BLaER1 (cell line): ENCODE data around the gene DERA.

Source experiments
- H3K27ac ChIP-seq: shearing (Covaris generic); formaldehyde crosslinking; 2 replicates; pipeline ENCODE4 v1.8.1; 2022
- H3K27me3 ChIP-seq: shearing (Covaris generic); formaldehyde crosslinking; 2 replicates; pipeline ENCODE4 v1.8.1; 2022
- H3K36me3 ChIP-seq: shearing (Covaris generic); formaldehyde crosslinking; 2 replicates; pipeline ENCODE4 v1.8.1; 2022
- H3K4me1 ChIP-seq: shearing (Covaris generic); formaldehyde crosslinking; 2 replicates; pipeline ENCODE4 v1.8.1; 2022
- H3K4me2 ChIP-seq: shearing (Covaris generic); formaldehyde crosslinking; 2 replicates; pipeline ENCODE4 v1.8.1; 2022
- H3K4me3 ChIP-seq: shearing (Covaris generic); formaldehyde crosslinking; 2 replicates; pipeline ENCODE4 v1.8.1; 2022
- H3K9ac ChIP-seq: shearing (Covaris generic); formaldehyde crosslinking; 2 replicates; pipeline ENCODE4 v1.8.1; 2022
- H3K9me3 ChIP-seq: shearing (Covaris generic); formaldehyde crosslinking; 2 replicates; pipeline ENCODE4 v1.8.1; 2022
- H4K20me1 ChIP-seq: shearing (Covaris generic); formaldehyde crosslinking; 2 replicates; pipeline ENCODE4 v1.8.1; 2022
- Cebpa-rat ChIP-seq: shearing (Covaris generic); IDR thresholded peaks from 2 replicates; pipeline ENCODE4 v1.8.1; 2022

The DERA gene

GRCh38 chr12:16018306-16018705 is 107.2 kb downstream of the DERA start:
- TF ChIP-seq Cebpa-rat, result no peak
- Histone ChIP-seq H3K4me3 (no peak overlapping the region), H3K9me3 (peaks cover 68% of the 10 kb centered on the region), H3K9ac (no peak overlapping the region), H3K27ac (no peak overlapping the region), H4K20me1 (no peaks in the 10 kb centered on the region), H3K27me3 (no peaks in the 10 kb centered on the region), H3K4me2 (no peak overlapping the region), H3K4me1 (no peaks in the 10 kb centered on the region), H3K36me3 (peaks cover 67% of the 10 kb centered on the region)

GRCh38 chr12:16019136-16019535 is 108.0 kb downstream of the DERA start:
- H3K4me2 ChIP-seq, result no peak overlapping the region
- H3K36me3 ChIP-seq, result peaks cover 58% of the 10 kb centered on the region
- H3K27ac ChIP-seq, result no peak overlapping the region
- TF ChIP-seq Cebpa-rat, result no peak
- no peak overlapping the region for H3K9ac ChIP-seq
- H3K4me3 ChIP-seq, result no peak overlapping the region
- H3K9me3 ChIP-seq, result peaks cover 60% of the 10 kb centered on the region
- H3K27me3 ChIP-seq, result no peaks in the 10 kb centered on the region
- H4K20me1 ChIP-seq, result no peaks in the 10 kb centered on the region
- no peaks in the 10 kb centered on the region for H3K4me1 ChIP-seq

- Histone ChIP-seq H3K4me2 (no peak overlapping the region), H3K27ac (no peak overlapping the region), H3K4me3 (no peak overlapping the region), H3K36me3 (peaks cover 49% of the 10 kb centered on the region), H4K20me1 (no peaks in the 10 kb centered on the region), H3K9me3 (peaks cover 51% of the 10 kb centered on the region), H3K4me1 (no peaks in the 10 kb centered on the region), H3K27me3 (no peaks in the 10 kb centered on the region), H3K9ac (no peak overlapping the region)
- no peak for TF ChIP-seq Cebpa-rat
Observed at GRCh38 chr12:16020031-16020430, 108.9 kb downstream of the DERA start.

GRCh38 chr12:16021026-16021425 is 109.9 kb downstream of the DERA start:
- Histone ChIP-seq H3K9ac (no peak overlapping the region), H4K20me1 (no peaks in the 10 kb centered on the region), H3K4me1 (no peaks in the 10 kb centered on the region), H3K27ac (no peak overlapping the region), H3K4me2 (no peak overlapping the region), H3K4me3 (no peak overlapping the region), H3K36me3 (peaks cover 40% of the 10 kb centered on the region), H3K9me3 (peaks cover 41% of the 10 kb centered on the region), H3K27me3 (no peaks in the 10 kb centered on the region)
- no peak for TF ChIP-seq Cebpa-rat

- H3K9ac ChIP-seq, result no peak overlapping the region
- H3K4me1 ChIP-seq, result no peaks in the 10 kb centered on the region
- TF ChIP-seq Cebpa-rat, result no peak
- no peak overlapping the region for H3K4me2 ChIP-seq
- peaks cover 35% of the 10 kb centered on the region for H3K36me3 ChIP-seq
- no peaks in the 10 kb centered on the region for H3K27me3 ChIP-seq
- no peak overlapping the region for H3K4me3 ChIP-seq
- H3K9me3 ChIP-seq, result peaks cover 36% of the 10 kb centered on the region
- H3K27ac ChIP-seq, result no peak overlapping the region
- H4K20me1 ChIP-seq, result no peaks in the 10 kb centered on the region
Observed at GRCh38 chr12:16021676-16022075, 110.5 kb downstream of the DERA start.

GRCh38 chr12:16027002-16027401 is 115.9 kb downstream of the DERA start:
- Histone ChIP-seq H3K27ac (no peak overlapping the region), H3K4me1 (no peaks in the 10 kb centered on the region), H3K9me3 (peaks cover 11% of the 10 kb centered on the region; the same call in 1 of the 2 replicates), H3K4me2 (no peak overlapping the region), H3K36me3 (peaks cover 16% of the 10 kb centered on the region), H3K27me3 (no peaks in the 10 kb centered on the region), H3K9ac (no peak overlapping the region), H3K4me3 (no peak overlapping the region), H4K20me1 (no peaks in the 10 kb centered on the region)
- TF ChIP-seq Cebpa-rat, result no peak

GRCh38 chr12:16030744-16031143 is 119.6 kb downstream of the DERA start:
- no peak overlapping the region for H3K4me3 ChIP-seq
- H3K27ac ChIP-seq, result no peak overlapping the region
- no peaks in the 10 kb centered on the region for H3K4me1 ChIP-seq
- H3K4me2 ChIP-seq, result no peak overlapping the region
- TF ChIP-seq Cebpa-rat, result no peak
- peaks cover 9% of the 10 kb centered on the region; the same call in 1 of the 2 replicates for H3K36me3 ChIP-seq
- no peaks in the 10 kb centered on the region for H3K9me3 ChIP-seq
- H3K9ac ChIP-seq, result no peak overlapping the region
- no peaks in the 10 kb centered on the region for H4K20me1 ChIP-seq
- H3K27me3 ChIP-seq, result no peaks in the 10 kb centered on the region

- Histone ChIP-seq H3K4me1 (no peaks in the 10 kb centered on the region), H4K20me1 (no peaks in the 10 kb centered on the region), H3K36me3 (peaks cover 20% of the 10 kb centered on the region), H3K4me2 (no peak overlapping the region), H3K27me3 (no peaks in the 10 kb centered on the region), H3K9ac (no peak overlapping the region), H3K27ac (no peak overlapping the region), H3K9me3 (no peaks in the 10 kb centered on the region), H3K4me3 (no peak overlapping the region)
- no peak for TF ChIP-seq Cebpa-rat
Observed at GRCh38 chr12:16034136-16034817, 123.1 kb downstream of the DERA start.

- H3K27me3 ChIP-seq, result no peaks in the 10 kb centered on the region
- no peaks in the 10 kb centered on the region for H4K20me1 ChIP-seq
- no peak overlapping the region for H3K27ac ChIP-seq
- no peaks in the 10 kb centered on the region for H3K9me3 ChIP-seq
- H3K4me1 ChIP-seq, result no peaks in the 10 kb centered on the region
- H3K36me3 ChIP-seq, result peaks cover 20% of the 10 kb centered on the region
- H3K9ac ChIP-seq, result no peak overlapping the region
- no peak overlapping the region for H3K4me2 ChIP-seq
- H3K4me3 ChIP-seq, result no peak overlapping the region
- TF ChIP-seq Cebpa-rat, result no peak
Observed at GRCh38 chr12:16036073-16036472, 124.9 kb downstream of the DERA start.

- H3K9ac ChIP-seq, result no peak overlapping the region
- peaks cover 20% of the 10 kb centered on the region for H3K36me3 ChIP-seq
- no peak overlapping the region for H3K4me2 ChIP-seq
- no peak overlapping the region for H3K4me3 ChIP-seq
- TF ChIP-seq Cebpa-rat, result no peak
- H4K20me1 ChIP-seq, result no peaks in the 10 kb centered on the region
- no peaks in the 10 kb centered on the region for H3K4me1 ChIP-seq
- no peak overlapping the region for H3K27ac ChIP-seq
- H3K9me3 ChIP-seq, result no peaks in the 10 kb centered on the region
- no peaks in the 10 kb centered on the region for H3K27me3 ChIP-seq
Observed at GRCh38 chr12:16037533-16037932, 126.4 kb downstream of the DERA start.

- H4K20me1 ChIP-seq, result no peaks in the 10 kb centered on the region
- no peak overlapping the region for H3K9ac ChIP-seq
- H3K4me2 ChIP-seq, result no peak overlapping the region
- no peak for TF ChIP-seq Cebpa-rat
- no peaks in the 10 kb centered on the region for H3K4me1 ChIP-seq
- H3K27me3 ChIP-seq, result no peaks in the 10 kb centered on the region
- no peak overlapping the region for H3K4me3 ChIP-seq
- 0 out of 2 replicates have a peak, but pooled peaks cover under 1% of the 10 kb centered on the region for H3K36me3 ChIP-seq
- H3K27ac ChIP-seq, result no peak overlapping the region
- H3K9me3 ChIP-seq, result no peaks in the 10 kb centered on the region; the same call in 1 of the 2 replicates
Observed at GRCh38 chr12:16043480-16043879, 132.3 kb downstream of the DERA start.
